HCT116 (cell line): ENCODE measurements around the gene MYRFL. TPM values are rescaled to one million over a fixed set of nuclear protein-coding genes. Genes with fewer than 3 reads are reported as not detected.

Experiments used
- ATAC-seq: fragments of 200-7000 bp; cut with Tn5 transposase; 2 replicates; pipeline ENCODE4 v1.9.1; 2020; ENCODE audit warnings: mild to moderate bottlenecking, moderate library complexity
- BruUV-seq: library from RNA; stranded (reverse); fragments of 400-500 nt; replicated peaks from 2 replicates; lab custom pipeline; 2021; lab: Mats Ljungman, UMichigan
- CTCF ChIA-PET: fragments of 300-600 bp; sonication (Branson Sonifier 250); formaldehyde crosslinking; loops from one replicate; lab custom pipeline; 2021; ENCODE audit warnings: antibody characterized with exemption; lab: Charles Lee
- POLR2A ChIA-PET: fragments of 300-600, 350-600 bp; sonication (Branson Sonifier 250); formaldehyde crosslinking; loops from one replicate; lab custom pipeline; 2021; ENCODE audit warnings: antibody characterized with exemption; lab: Charles Lee
- RAD21 ChIA-PET, 2 experiments: fragments of 300-600 bp; sonication (Branson Sonifier 250); formaldehyde crosslinking; loops; one replicate each; lab custom pipeline; 2023; ENCODE audit warnings: low total read pairs in 2 of 2; ENCODE audit not compliant: uncharacterized antibody in 2 of 2, unreplicated experiment in 2 of 2, low non-redundant PET in 1 of 2; lab: Charles Lee
- DNase-seq: peaks from one replicate; pipeline ENCODE4 v3.0.0-alpha.2; 2010; ENCODE audit warnings: low read depth, low spot score
- H2AFZ ChIP-seq: fragments of 200-600 bp; shearing (Covaris generic), sonication (generic); 2 replicates; pipeline ENCODE4 v1.6.1; 2017; ENCODE audit warnings: low read depth, mixed run types, mixed read lengths, antibody characterized with exemption, low read length; ENCODE audit not compliant: poor library complexity, severe bottlenecking
- H3K27ac ChIP-seq: 2 replicates; pipeline ENCODE4 v1.5.1; 2012; ENCODE audit warnings: low read depth, low read length
- H3K27me3 ChIP-seq: fragments of 200-600 bp; sonication (generic); 2 replicates; pipeline ENCODE4 v1.6.1; 2016; ENCODE audit warnings: mixed run types, low read length, mixed read lengths; ENCODE audit not compliant: insufficient read depth
- H3K36me3 ChIP-seq, 2 experiments: fragments of 200-500 bp in 1 of 2; fragments of 200-600 bp in 1 of 2; sonication (Bioruptor generic) in 1 of 2; sonication (generic) in 1 of 2; 2 replicates each; pipeline versions ENCODE4 v1.5.1 to v1.6.1; 2014 to 2016; ENCODE audit warnings: low read length in 2 of 2, inconsistent platforms in 1 of 2, mixed read lengths in 1 of 2, mixed run types in 1 of 2; ENCODE audit not compliant: insufficient read depth in 2 of 2, control insufficient read depth in 1 of 2
- H3K4me1 ChIP-seq, 2 experiments: fragments of 200-600 bp in 1 of 2; sonication (generic) in 1 of 2; 2 replicates each; pipeline versions ENCODE4 v1.5.1 to v1.6.1; 2012 to 2017; ENCODE audit warnings: low read length in 2 of 2, inconsistent platforms in 1 of 2, mild to moderate bottlenecking in 1 of 2, mixed read lengths in 1 of 2, mixed run types in 1 of 2, moderate library complexity in 1 of 2; ENCODE audit not compliant: insufficient read depth in 2 of 2, control insufficient read depth in 1 of 2
- H3K4me2 ChIP-seq: fragments of 200-600 bp; sonication (generic); 2 replicates; pipeline ENCODE4 v1.6.1; 2017; ENCODE audit warnings: mixed run types, low read length, mixed read lengths
- H3K4me3 ChIP-seq, 2 experiments: fragments of 200-600 bp in 1 of 2; sonication (generic) in 1 of 2; replicated peaks in 1 of 2; 2 replicates each; pipeline ENCODE4 v1.5.1; 2011 to 2016; ENCODE audit warnings: low read length in 2 of 2, control low read depth in 1 of 2, low read depth in 1 of 2, mild to moderate bottlenecking in 1 of 2, mixed read lengths in 1 of 2, mixed run types in 1 of 2
- H3K79me2 ChIP-seq: fragments of 200-600 bp; sonication (generic); 2 replicates; pipeline ENCODE4 v1.6.1; 2017; ENCODE audit warnings: mild to moderate bottlenecking, mixed run types, low read length, moderate library complexity, mixed read lengths; ENCODE audit not compliant: insufficient read depth
- H3K9ac ChIP-seq: fragments of 200-600 bp; sonication (generic); 2 replicates; pipeline ENCODE4 v1.6.1; 2016; ENCODE audit warnings: low read length, mixed read lengths
- H3K9me2 ChIP-seq: fragments of 200-600 bp; sonication (generic), shearing (Covaris generic); 2 replicates; pipeline ENCODE4 v1.6.1; 2017; ENCODE audit warnings: mixed run types, mild to moderate bottlenecking, moderate library complexity; ENCODE audit not compliant: insufficient read depth
- H3K9me3 ChIP-seq, 2 experiments: fragments of 200-500 bp in 1 of 2; fragments of 200-600 bp in 1 of 2; sonication (Bioruptor generic) in 1 of 2; sonication (generic) in 1 of 2; 2 replicates each; pipeline ENCODE4 v1.6.1; 2014 to 2017; ENCODE audit warnings: low read length in 2 of 2, mixed read lengths in 2 of 2, inconsistent platforms in 1 of 2, low read depth in 1 of 2, mild to moderate bottlenecking in 1 of 2, mixed run types in 1 of 2, moderate library complexity in 1 of 2; ENCODE audit not compliant: control insufficient read depth in 1 of 2, insufficient read depth in 1 of 2
- H4K20me1 ChIP-seq: fragments of 200-600 bp; sonication (generic), shearing (Covaris generic); 2 replicates; pipeline ENCODE4 v1.6.1; 2017; ENCODE audit warnings: mixed run types, mild to moderate bottlenecking, moderate library complexity; ENCODE audit not compliant: insufficient read depth
- CBX3 ChIP-seq: IDR thresholded peaks from 2 replicates; pipeline ENCODE4 v1.6.1; 2012; ENCODE audit warnings: low read depth
- CEBPB ChIP-seq: IDR thresholded peaks from 2 replicates; pipeline ENCODE4 v1.6.1; 2012; ENCODE audit warnings: low read depth
- EGR1 ChIP-seq: IDR thresholded peaks from 2 replicates; pipeline ENCODE4 v1.6.1; 2012; ENCODE audit warnings: low read depth
- EZH2phosphoT487 ChIP-seq: fragments of 200-600 bp; IDR thresholded peaks from 2 replicates; pipeline ENCODE4 v1.6.1; 2018; ENCODE audit warnings: antibody characterized with exemption, borderline replicate concordance
- FOSL1 ChIP-seq: IDR thresholded peaks from 2 replicates; pipeline ENCODE4 v1.6.1; 2012; ENCODE audit warnings: low read depth
- JUND ChIP-seq: IDR thresholded peaks from 2 replicates; pipeline ENCODE4 v1.6.1; 2012
- POLR2A ChIP-seq: IDR thresholded peaks from 2 replicates; pipeline ENCODE4 v1.7.0; 2011; ENCODE audit warnings: borderline replicate concordance; ENCODE audit not compliant: insufficient read depth, insufficient read length; ENCODE audit errors: extremely low read depth
- POLR2AphosphoS5 ChIP-seq: IDR thresholded peaks from 2 replicates; pipeline ENCODE4 v1.6.1; 2011; ENCODE audit warnings: mild to moderate bottlenecking, low read depth, low read length, moderate library complexity
- SIN3A ChIP-seq: IDR thresholded peaks from 2 replicates; pipeline ENCODE4 v1.6.1; 2012; ENCODE audit warnings: low read depth
- SP1 ChIP-seq: IDR thresholded peaks from 2 replicates; pipeline ENCODE4 v1.6.1; 2012; ENCODE audit warnings: low read depth
- SRF ChIP-seq: IDR thresholded peaks from 2 replicates; pipeline ENCODE4 v1.6.1; 2012; ENCODE audit warnings: low read depth
- YY1 ChIP-seq: IDR thresholded peaks from 2 replicates; pipeline ENCODE4 v1.6.1; 2011; ENCODE audit warnings: low read length, low read depth, moderate library complexity, mild to moderate bottlenecking; ENCODE audit not compliant: insufficient replicate concordance; ENCODE audit errors: extremely low read depth
- ZFX ChIP-seq: fragments of 450-650 bp; IDR thresholded peaks from 2 replicates; pipeline ENCODE4 v1.6.1; 2017
- intact Hi-C: fragments of 100-400 bp; cut with micrococcal nuclease; formaldehyde crosslinking; loops from 2 replicates; pipeline ENCODE4 v1.10.0; 2022
- total RNA-seq: library from RNA; stranded (reverse); gene quantifications from one replicate; pipeline ENCODE4 v1.2.1, GENCODE V29; 2021; ENCODE audit not compliant: unreplicated experiment
- TF ChIP-seq, protein P1 (sequence below): IDR thresholded peaks from 2 replicates; pipeline ENCODE4 v1.6.1; 2012
- TF ChIP-seq, protein P2 (sequence below): IDR thresholded peaks from 2 replicates; pipeline ENCODE4 v1.6.1; 2012
- TF ChIP-seq, protein P3 (sequence below), 3 experiments: fragments of 200-600 bp in 1 of 3; sonication (generic) in 1 of 3; IDR thresholded peaks in 2 of 3; conservative IDR thresholded peaks in 1 of 3; 2 replicates each; pipeline ENCODE4 v1.5.1; 2012 to 2017; ENCODE audit warnings: low read depth in 2 of 3, low read length in 2 of 3, antibody characterized with exemption in 1 of 3, borderline replicate concordance in 1 of 3, control low read depth in 1 of 3, mild to moderate bottlenecking in 1 of 3, mixed read lengths in 1 of 3, mixed run types in 1 of 3, moderate library complexity in 1 of 3; ENCODE audit not compliant: insufficient read depth in 1 of 3

The MYRFL gene
- total RNA-seq, 1 experiment from 2014 or later = 0.30 TPM

- no peak overlapping the region for H3K4me3 ChIP-seq
- CTCF ChIA-PET = no interaction called here
- no peak overlapping the region for H3K4me2 ChIP-seq
- H4K20me1 ChIP-seq = no peaks in the 10 kb centered on the region
- H3K36me3 ChIP-seq = no peaks in the 10 kb centered on the region
- H3K27me3 ChIP-seq = no peaks in the 10 kb centered on the region
- H3K9me3 ChIP-seq = no peaks in the 10 kb centered on the region
- DNase-seq (no peak), ATAC-seq (no peak)
- TF ChIP-seq EGR1 (no peak), ZFX (no peak), JUND (no peak), SRF (no peak)
- POLR2A ChIA-PET = no interaction called here
- BruUV-seq = no TSS peak
- H3K79me2 ChIP-seq = no peaks in the 10 kb centered on the region
- H2AFZ ChIP-seq = no peak overlapping the region
- RAD21 ChIA-PET = no interaction called here
- intact Hi-C loops = no loop called here
- no peaks in the 10 kb centered on the region for H3K9me2 ChIP-seq
- H3K27ac ChIP-seq = no peak overlapping the region
- H3K4me1 ChIP-seq = no peaks in the 10 kb centered on the region
- no peak overlapping the region for H3K9ac ChIP-seq
Measured at GRCh38 chr12:70002097-70002911, 177.3 kb downstream of the MYRFL start.

DNA sequence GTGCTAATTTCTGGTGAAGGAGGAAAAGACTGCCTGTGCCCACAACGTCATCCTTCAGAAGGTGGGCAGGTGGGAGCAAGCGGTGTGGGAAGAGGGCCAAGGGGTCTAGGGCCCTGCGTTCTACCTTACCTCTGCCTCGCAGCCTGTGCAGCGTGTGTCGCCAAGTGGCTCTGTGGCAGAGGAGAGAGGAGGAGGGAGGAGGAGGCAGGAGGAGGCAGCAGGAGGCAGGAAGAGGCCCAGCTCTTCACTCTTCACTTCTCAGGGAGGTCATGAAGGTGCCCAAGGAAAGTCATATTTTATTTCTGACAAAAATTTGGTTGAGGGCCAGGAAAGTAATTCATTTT lies 177.9 kb downstream of the MYRFL start:
- Histone ChIP-seq H3K27ac (no peak overlapping the region), H3K9me3 (no peaks in the 10 kb centered on the region), H3K4me1 (peaks cover 0 to 6% of the 10 kb centered on the region in 2 experiments; a peak in 1 of 4 replicates), H2AFZ (no peak overlapping the region), H3K79me2 (no peaks in the 10 kb centered on the region), H3K4me3 (no peak overlapping the region), H3K9me2 (no peaks in the 10 kb centered on the region), H3K4me2 (no peak overlapping the region), H3K9ac (no peak overlapping the region), H4K20me1 (no peaks in the 10 kb centered on the region), H3K36me3 (no peaks in the 10 kb centered on the region), H3K27me3 (no peaks in the 10 kb centered on the region)
- POLR2A ChIA-PET = no interaction called here
- BruUV-seq = no TSS peak
- ATAC-seq (no peak), DNase-seq (no peak)
- RAD21 ChIA-PET = no interaction called here
- CTCF ChIA-PET = no interaction called here
- TF ChIP-seq ZFX = no peak
- no peak for TF ChIP-seq POLR2AphosphoS5
- no peak for TF ChIP-seq JUND
- no peak for TF ChIP-seq FOSL1
- TF ChIP-seq SP1 = no peak
- TF ChIP-seq, protein P1, sequence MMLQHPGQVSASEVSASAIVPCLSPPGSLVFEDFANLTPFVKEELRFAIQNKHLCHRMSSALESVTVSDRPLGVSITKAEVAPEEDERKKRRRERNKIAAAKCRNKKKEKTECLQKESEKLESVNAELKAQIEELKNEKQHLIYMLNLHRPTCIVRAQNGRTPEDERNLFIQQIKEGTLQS = no peak
- no peak for TF ChIP-seq SIN3A
- TF ChIP-seq EZH2phosphoT487 = no peak
- TF ChIP-seq YY1 = no peak
- TF ChIP-seq, protein P2, sequence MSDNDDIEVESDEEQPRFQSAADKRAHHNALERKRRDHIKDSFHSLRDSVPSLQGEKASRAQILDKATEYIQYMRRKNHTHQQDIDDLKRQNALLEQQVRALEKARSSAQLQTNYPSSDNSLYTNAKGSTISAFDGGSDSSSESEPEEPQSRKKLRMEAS = no peak
- TF ChIP-seq POLR2A = no peak
- TF ChIP-seq, protein P3, sequence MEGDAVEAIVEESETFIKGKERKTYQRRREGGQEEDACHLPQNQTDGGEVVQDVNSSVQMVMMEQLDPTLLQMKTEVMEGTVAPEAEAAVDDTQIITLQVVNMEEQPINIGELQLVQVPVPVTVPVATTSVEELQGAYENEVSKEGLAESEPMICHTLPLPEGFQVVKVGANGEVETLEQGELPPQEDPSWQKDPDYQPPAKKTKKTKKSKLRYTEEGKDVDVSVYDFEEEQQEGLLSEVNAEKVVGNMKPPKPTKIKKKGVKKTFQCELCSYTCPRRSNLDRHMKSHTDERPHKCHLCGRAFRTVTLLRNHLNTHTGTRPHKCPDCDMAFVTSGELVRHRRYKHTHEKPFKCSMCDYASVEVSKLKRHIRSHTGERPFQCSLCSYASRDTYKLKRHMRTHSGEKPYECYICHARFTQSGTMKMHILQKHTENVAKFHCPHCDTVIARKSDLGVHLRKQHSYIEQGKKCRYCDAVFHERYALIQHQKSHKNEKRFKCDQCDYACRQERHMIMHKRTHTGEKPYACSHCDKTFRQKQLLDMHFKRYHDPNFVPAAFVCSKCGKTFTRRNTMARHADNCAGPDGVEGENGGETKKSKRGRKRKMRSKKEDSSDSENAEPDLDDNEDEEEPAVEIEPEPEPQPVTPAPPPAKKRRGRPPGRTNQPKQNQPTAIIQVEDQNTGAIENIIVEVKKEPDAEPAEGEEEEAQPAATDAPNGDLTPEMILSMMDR (IDR thresholded peaks at IDR 0.05 in 2 of 3, conservative IDR thresholded peaks at IDR 0.05 in 1 of 3; ENCODE audit: borderline replicate concordance in 1 of 3, insufficient read depth in 1 of 3, low read depth in 2 of 3, low read length in 2 of 3) = no peak
- no peak for TF ChIP-seq CEBPB
- no peak for TF ChIP-seq CBX3
- TF ChIP-seq EGR1 = no peak
- intact Hi-C loops = no loop called here
